ENCODE results near the gene EEPD1.

Gene EEPD1

GRCh38 chr7:36262309-36263094, 109.4 kb downstream of the EEPD1 start:
- no peak for DNase-seq

DNA sequence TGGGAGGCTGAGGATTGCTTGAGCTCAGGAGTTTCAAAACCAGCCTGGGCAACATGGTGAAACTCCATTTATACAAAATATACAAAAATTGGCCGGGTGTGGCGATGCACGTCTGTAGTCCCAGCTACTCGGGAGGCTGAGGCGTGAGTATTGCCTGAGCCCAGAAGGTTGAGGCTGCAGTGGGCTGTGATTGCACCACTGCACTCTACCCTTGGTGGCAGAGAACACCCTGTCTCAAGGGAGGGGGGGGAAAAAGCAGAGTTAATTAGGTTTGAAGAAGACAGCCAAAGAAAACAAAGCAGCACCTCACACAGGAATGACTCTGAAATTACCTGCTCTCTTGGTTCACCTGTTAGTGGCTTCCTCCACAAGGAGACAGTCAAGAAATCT, 110.0 kb downstream of the EEPD1 start:
- DNase-seq, result no peak

- DNase-seq, result no peak
Observed at GRCh38 chr7:36264123-36264801, 111.2 kb downstream of the EEPD1 start.

DNA sequence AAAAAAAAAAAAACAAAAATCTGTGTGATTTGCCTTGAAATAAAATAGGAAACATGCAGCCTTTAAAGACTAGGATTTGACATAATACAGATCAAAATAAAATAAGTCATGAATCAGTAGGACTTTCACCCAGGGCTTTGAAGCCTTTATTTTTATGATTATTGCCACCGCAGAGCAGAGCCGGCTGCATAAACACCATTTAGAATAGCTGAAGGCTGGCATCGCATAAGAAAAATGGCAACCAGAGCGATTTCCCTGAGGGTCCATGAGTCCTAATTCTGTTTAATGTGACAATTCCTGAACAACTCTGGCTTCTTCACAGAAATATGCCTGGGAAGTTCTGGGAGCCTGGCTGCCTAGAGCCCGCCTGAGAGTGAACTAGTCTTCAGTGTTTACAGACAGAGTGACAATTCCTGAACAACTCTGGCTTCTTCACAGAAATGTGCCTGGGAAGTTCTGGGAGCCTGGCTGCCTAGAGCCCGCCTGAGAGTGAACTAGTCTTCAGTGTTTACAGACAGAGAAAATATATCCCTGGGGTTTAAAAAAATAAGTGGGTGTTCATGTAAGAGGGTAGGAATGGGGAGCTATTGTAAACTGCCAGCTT, 112.0 kb downstream of the EEPD1 start:
- DNase-seq, result no peak

DNA sequence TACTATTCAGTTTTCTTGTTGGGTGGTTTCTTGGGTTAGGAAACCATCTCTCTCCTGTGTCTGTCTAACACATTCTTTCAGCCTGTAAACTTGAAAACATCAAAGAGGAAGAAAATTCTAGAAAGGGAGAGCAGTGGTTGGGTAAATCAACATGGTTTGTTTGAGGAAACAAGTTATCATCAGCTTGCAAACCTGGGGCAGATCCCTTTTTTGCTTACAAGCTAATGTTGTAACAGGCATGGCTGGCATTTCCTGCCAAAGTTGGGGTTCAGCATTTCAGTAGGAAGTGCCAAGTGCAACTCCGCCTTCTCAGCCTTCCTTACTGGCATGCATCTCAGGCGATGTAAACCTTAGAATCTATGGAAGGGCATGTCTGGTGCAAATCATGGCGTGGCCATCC, 112.6 kb downstream of the EEPD1 start:
- no peak for DNase-seq

- no peak for DNase-seq
Observed at GRCh38 chr7:36266190-36266589, 113.1 kb downstream of the EEPD1 start.

- DNase-seq, result no peak
Observed at GRCh38 chr7:36266683-36267082, 113.6 kb downstream of the EEPD1 start.

GRCh38 chr7:36272211-36272566, 119.1 kb downstream of the EEPD1 start:
- no peak for DNase-seq

DNA sequence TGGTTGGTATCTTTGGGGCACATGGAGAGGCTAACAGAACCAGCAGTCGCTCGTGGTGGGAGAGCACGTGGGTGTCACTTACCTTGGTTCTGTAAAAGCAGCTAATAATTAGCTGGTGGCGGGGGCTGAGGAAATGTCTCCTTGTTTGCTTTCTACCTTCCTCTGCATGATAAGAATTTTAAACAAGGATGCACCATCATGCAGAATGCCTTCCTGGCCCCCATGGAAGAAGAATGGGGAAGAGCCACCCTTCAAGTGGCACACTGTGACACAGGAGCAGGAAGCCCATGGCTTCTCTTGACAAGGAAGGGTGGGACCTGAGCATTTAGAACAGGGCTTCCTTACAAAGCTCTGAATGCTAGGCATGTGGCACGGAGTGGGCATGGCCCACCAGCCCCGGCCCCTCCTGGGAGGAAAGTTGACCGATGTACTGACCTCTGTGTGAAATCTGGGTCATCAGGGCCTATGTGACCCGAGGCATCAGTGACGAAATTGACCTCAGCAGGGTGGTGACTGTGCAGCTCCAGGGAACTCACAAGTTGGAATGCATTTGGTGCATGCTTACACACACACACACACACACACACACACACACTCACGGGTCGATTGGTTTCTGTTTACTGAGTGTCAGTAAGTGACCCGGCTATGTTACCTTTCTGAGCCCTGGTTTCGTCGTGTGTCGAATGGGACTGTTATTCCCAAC, 119.7 kb downstream of the EEPD1 start:
- DNase-seq, result no peak

- DNase-seq, result no peak
Observed at GRCh38 chr7:36273836-36274235, 120.8 kb downstream of the EEPD1 start.

DNA sequence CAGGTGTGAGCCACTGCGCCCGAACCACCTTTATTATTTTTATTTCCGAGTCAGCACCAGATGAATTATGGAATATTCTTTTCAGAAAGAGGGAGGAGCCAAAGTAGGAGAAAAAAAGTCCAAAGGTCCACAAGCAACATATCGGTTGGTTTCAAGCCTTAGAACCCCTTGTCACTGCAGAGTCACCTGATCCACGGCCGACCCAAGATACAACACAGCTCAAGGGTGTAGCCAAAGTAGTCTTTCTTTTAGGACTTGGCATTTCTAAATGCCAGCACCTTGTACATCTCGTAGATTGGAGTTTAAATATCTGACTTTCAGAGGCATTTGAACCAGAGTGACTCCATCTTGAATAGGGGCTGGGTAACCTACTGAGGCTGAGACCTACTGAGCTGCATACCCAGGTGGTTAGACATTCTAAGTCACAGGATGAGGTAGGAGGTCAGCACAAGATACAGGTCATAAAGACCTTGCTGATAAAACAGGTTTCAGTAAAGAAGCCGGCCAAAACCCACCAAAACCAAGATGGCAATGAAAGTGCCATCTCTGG, 122.8 kb downstream of the EEPD1 start:
- DNase-seq, result no peak

GRCh38 chr7:36276428-36277248, 123.6 kb downstream of the EEPD1 start:
- DNase-seq, result no peak

- DNase-seq, result no peak
Observed at GRCh38 chr7:36277249-36277542, 124.1 kb downstream of the EEPD1 start.

GRCh38 chr7:36278069-36278619, 125.1 kb downstream of the EEPD1 start:
- peak; percentile 43 for DNase-seq

GRCh38 chr7:36278620-36279172, 125.6 kb downstream of the EEPD1 start:
- peak; percentile 33 for DNase-seq

DNA sequence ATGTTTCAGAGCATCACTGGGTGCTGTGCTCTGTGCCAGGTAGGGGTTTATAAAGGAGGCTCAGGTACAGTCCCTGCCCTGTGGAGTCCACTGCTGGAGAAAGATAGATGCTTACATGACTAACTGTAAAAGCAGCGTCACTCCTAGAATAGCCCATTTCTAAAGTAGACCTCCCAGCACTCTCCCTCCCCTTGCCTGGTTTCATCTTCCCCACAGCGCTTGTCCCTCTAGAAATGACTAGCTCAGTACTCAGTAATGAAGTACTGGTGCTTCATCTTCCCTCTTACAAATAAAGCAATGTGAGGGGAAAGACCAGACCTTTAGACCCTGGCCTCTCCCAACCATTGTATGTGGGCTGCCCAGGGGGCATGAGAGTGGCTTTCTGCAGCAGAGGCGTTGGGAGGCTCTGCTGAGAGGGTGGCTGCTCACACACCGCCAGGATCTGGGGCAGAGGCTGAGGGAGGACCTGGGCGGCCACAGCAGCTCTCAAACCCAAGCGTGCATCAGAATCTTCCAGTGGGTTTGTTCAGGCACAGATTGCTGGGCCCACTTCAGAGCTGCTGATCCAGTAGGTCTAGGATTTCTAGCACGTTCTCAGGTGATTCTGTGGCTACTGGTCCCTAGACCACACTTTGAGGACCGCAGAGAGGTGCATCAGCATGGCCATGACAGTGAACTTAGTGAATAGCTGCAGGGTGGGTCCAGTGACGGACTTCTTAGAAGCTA, 126.3 kb downstream of the EEPD1 start:
- peak; percentile 32 for DNase-seq

- peak; percentile 19 for DNase-seq
Observed at GRCh38 chr7:36279926-36280315, 126.9 kb downstream of the EEPD1 start.

GRCh38 chr7:36280840-36281812, 128.1 kb downstream of the EEPD1 start:
- DNase-seq, result no peak

GRCh38 chr7:36281945-36282717, 129.1 kb downstream of the EEPD1 start:
- no peak for DNase-seq

All from activated CD8-positive, alpha-beta memory T cell treated with anti-CD3 and anti-CD28 coated beads for 24 hours (primary cell).